ENCODE measurements around the gene SPAG16. TPM values are rescaled to one million over a fixed set of nuclear protein-coding genes. Genes with fewer than 3 reads are reported as not detected.

SPAG16 gene
- total RNA-seq, 1 experiment from 2014 or later = 17.3 TPM

DNA sequence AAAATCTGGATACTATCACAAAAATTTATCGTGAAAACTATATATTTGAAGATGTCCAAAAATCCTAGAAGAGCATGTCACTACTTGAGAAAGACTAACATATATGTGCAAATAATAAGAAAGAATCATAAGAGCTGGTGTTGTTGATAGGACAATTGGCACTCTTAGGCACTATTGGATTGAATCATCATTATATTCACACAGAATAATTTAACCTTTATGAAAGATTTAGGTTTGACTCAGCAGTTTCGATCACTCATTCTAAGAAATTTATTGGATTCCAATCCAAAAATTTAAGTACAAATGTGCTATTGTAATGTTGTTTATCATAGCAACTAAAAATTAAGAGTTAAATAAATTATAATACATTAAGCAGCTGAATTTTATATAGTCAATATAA, 503.6 kb downstream of the SPAG16 start:
- no CpG with 5 or more reads among the region's 2 CpGs for WGBS (ENCODE audit: extremely low coverage, insufficient read length, low lambda C conversion rate)
- no peaks in the 10 kb centered on the region for H3K79me1 ChIP-seq (ENCODE audit: insufficient read depth, low read depth, low read length, poor library complexity, severe bottlenecking)

More for the DNA sequence above, 503.6 kb downstream of the SPAG16 start:
- no peaks in the 10 kb centered on the region for H3K4me1 ChIP-seq (ENCODE audit: insufficient read depth, low read length)
- H2BK12ac ChIP-seq (ENCODE audit: insufficient read length, low read depth, low read length) = no peak overlapping the region
- H3K27me3 Mint-ChIP-seq (ENCODE audit: low read depth) = no peaks in the 10 kb centered on the region
- no peak overlapping the region for H3K23ac ChIP-seq (ENCODE audit: insufficient read length, low read depth, low read length)
- H3K9me3 Mint-ChIP-seq = no peaks in the 10 kb centered on the region
- H3K27ac ChIP-seq (ENCODE audit: insufficient read length, low read depth, low read length) = no peak overlapping the region
- H3K4me2 ChIP-seq (ENCODE audit: insufficient read depth, insufficient read length, low read length) = no peak overlapping the region
- H3K27ac Mint-ChIP-seq = no peak overlapping the region
- no peak overlapping the region for H2BK15ac ChIP-seq (ENCODE audit: low read depth, low read length)
- no peak overlapping the region for H4K91ac ChIP-seq (ENCODE audit: insufficient read length, low read depth, low read length)
- no peak overlapping the region for H4K5ac ChIP-seq (ENCODE audit: insufficient read length, low read depth, low read length)
- no peak overlapping the region for H2AK5ac ChIP-seq (ENCODE audit: insufficient read length, low read length)
- no peak overlapping the region for H3K4ac ChIP-seq (ENCODE audit: low read depth, low read length)
- H3K56ac ChIP-seq (ENCODE audit: insufficient read length, low read depth, low read length) = no peak overlapping the region
- no peaks in the 10 kb centered on the region for H3K23me2 ChIP-seq (ENCODE audit: insufficient read length, low read depth, low read length, poor library complexity, severe bottlenecking)
- no peak overlapping the region for H3T11ph ChIP-seq (ENCODE audit: low read length)
- no peak overlapping the region for H3K14ac ChIP-seq (ENCODE audit: insufficient read depth, low read length)
- no peak overlapping the region for H2BK5ac ChIP-seq (ENCODE audit: insufficient read length, low read length)
- H3K27me3 ChIP-seq (ENCODE audit: insufficient read depth, low read length) = no peaks in the 10 kb centered on the region
- H3K4me1 Mint-ChIP-seq = no peaks in the 10 kb centered on the region
- H3K9me3 ChIP-seq (ENCODE audit: control insufficient read depth, low read depth, low read length) = no peaks in the 10 kb centered on the region
- H3K18ac ChIP-seq (ENCODE audit: insufficient read length, low read depth, low read length) = no peak overlapping the region
- no peaks in the 10 kb centered on the region for H4K20me1 ChIP-seq (ENCODE audit: control insufficient read depth, insufficient read depth, insufficient read length)
- H3K9ac ChIP-seq (ENCODE audit: extremely low read depth, insufficient read length, low read length) = no peak overlapping the region
- no peak overlapping the region for H2BK120ac ChIP-seq (ENCODE audit: low read depth, low read length, poor library complexity, severe bottlenecking)
- H3K4me3 Mint-ChIP-seq = no peak overlapping the region
- H2AFZ ChIP-seq (ENCODE audit: low read length) = no peak overlapping the region
- no peaks in the 10 kb centered on the region for H3K36me3 Mint-ChIP-seq (ENCODE audit: insufficient read depth in 1 of 3, low read depth in 3 of 3)
- H2BK20ac ChIP-seq (ENCODE audit: low read depth, low read length, poor library complexity, severe bottlenecking) = no peak overlapping the region
- no peak for DNase-seq
- TF ChIP-seq, protein P1, sequence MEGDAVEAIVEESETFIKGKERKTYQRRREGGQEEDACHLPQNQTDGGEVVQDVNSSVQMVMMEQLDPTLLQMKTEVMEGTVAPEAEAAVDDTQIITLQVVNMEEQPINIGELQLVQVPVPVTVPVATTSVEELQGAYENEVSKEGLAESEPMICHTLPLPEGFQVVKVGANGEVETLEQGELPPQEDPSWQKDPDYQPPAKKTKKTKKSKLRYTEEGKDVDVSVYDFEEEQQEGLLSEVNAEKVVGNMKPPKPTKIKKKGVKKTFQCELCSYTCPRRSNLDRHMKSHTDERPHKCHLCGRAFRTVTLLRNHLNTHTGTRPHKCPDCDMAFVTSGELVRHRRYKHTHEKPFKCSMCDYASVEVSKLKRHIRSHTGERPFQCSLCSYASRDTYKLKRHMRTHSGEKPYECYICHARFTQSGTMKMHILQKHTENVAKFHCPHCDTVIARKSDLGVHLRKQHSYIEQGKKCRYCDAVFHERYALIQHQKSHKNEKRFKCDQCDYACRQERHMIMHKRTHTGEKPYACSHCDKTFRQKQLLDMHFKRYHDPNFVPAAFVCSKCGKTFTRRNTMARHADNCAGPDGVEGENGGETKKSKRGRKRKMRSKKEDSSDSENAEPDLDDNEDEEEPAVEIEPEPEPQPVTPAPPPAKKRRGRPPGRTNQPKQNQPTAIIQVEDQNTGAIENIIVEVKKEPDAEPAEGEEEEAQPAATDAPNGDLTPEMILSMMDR (conservative IDR thresholded peaks at IDR 0.05) = no peak
- H3K79me2 ChIP-seq (ENCODE audit: insufficient read depth, low read length) = no peaks in the 10 kb centered on the region
- no peak overlapping the region for H4K8ac ChIP-seq (replicated peaks; ENCODE audit: insufficient read length, low read depth, low read length)

Data from H9 (cell line).